Occipital lobe (tissue), 2 donors: ENCODE measurements around the gene STXBP3. TPM values are rescaled to one million over a fixed set of nuclear protein-coding genes. Genes with fewer than 3 reads are reported as not detected.
"Not testable (repeated sequence)": the region's sequence is repeated elsewhere in the genome, so short reads cannot be mapped to it uniquely, and the experiment has no call there.

Experiments used
- DNase-seq: peaks from one replicate; lab custom pipeline; 2025; lab: John Stamatoyannopoulos, UW
- total RNA-seq: library from RNA; depleted of rRNA; stranded (reverse); fragments of >200 nt; gene quantifications from one replicate; pipeline ENCODE4 v1.2.3, GENCODE V29; 2014

The STXBP3 gene
- total RNA-seq = 40.7 TPM

- DNase-seq = peak; percentile 96
These were observed at the start of gene STXBP3 for GRCh38 chr1:108746382-108747170. Gene STXBP3 (plus strand): TSS chr1:108746674. CDS start chr1:108746738, 64 bp downstream.

GRCh38 chr1:108699375-108700332, 46.8 kb upstream of the STXBP3 start:
- DNase-seq = no peak

- DNase-seq = no peak
These were observed 45.2 kb upstream of the STXBP3 start for GRCh38 chr1:108701176-108701849.

- not testable (repeated sequence) for DNase-seq
These were observed 44.4 kb upstream of the STXBP3 start for GRCh38 chr1:108702109-108702508.

GRCh38 chr1:108703939-108704338, 42.5 kb upstream of the STXBP3 start:
- DNase-seq = no peak

GRCh38 chr1:108704496-108704895, 42.0 kb upstream of the STXBP3 start:
- no peak for DNase-seq

GRCh38 chr1:108706643-108707042, 39.8 kb upstream of the STXBP3 start:
- DNase-seq = no peak

GRCh38 chr1:108708691-108709660, 37.5 kb upstream of the STXBP3 start:
- no peak for DNase-seq

- DNase-seq = no peak
These were observed 33.8 kb upstream of the STXBP3 start, which contains the start of gene FNDC7 for GRCh38 chr1:108712606-108713150. Gene FNDC7 (plus strand): TSS chr1:108712908. CDS start chr1:108712934, 26 bp downstream.

GRCh38 chr1:108715932-108716331, 30.5 kb upstream of the STXBP3 start:
- no peak for DNase-seq

GRCh38 chr1:108716437-108717230, 29.8 kb upstream of the STXBP3 start:
- DNase-seq = no peak

GRCh38 chr1:108717774-108718316, 28.6 kb upstream of the STXBP3 start:
- DNase-seq = peak; percentile 19

- DNase-seq = no peak
These were observed 27.4 kb upstream of the STXBP3 start for GRCh38 chr1:108718927-108719655.

- no peak for DNase-seq
These were observed 26.6 kb upstream of the STXBP3 start for GRCh38 chr1:108719656-108720435.

- no peak for DNase-seq
These were observed 24.2 kb upstream of the STXBP3 start for GRCh38 chr1:108722292-108722691.

GRCh38 chr1:108725906-108726305, 20.6 kb upstream of the STXBP3 start:
- DNase-seq = no peak

GRCh38 chr1:108728327-108728923, 18.0 kb upstream of the STXBP3 start:
- DNase-seq = no peak
